Measurements from ENCODE around the gene OGFR. TPM values are rescaled to one million over a fixed set of nuclear protein-coding genes. Genes with fewer than 3 reads are reported as not detected.

Gene OGFR
- total RNA-seq, 3 donors from 2014 or later: 39.3 to 63.1 (median 48.5) TPM

DNA sequence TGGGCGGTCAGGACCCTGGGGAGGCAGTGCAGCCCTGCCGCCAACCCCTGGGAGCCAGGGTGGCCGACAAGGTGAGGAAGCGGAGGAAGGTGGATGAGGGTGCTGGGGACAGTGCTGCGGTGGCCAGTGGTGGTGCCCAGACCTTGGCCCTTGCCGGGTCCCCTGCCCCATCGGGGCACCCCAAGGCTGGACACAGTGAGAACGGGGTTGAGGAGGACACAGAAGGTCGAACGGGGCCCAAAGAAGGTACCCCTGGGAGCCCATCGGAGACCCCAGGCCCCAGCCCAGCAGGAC is 8.2 kb downstream of the OGFR start:
- peaks cover 4% of the 10 kb centered on the region for H3K36me3 ChIP-seq (ENCODE audit: low read depth)
- intact Hi-C loops (cut with DNase I, micrococcal nuclease): no loop called here
- no peaks in the 10 kb centered on the region for H3K9me3 ChIP-seq
- H3K4me3 ChIP-seq: no peak overlapping the region
- DNase-seq: no peak
- no peak for ATAC-seq
- H3K4me1 ChIP-seq (ENCODE audit: low read depth): peaks cover 17% of the 10 kb centered on the region
- TF ChIP-seq, protein P1, sequence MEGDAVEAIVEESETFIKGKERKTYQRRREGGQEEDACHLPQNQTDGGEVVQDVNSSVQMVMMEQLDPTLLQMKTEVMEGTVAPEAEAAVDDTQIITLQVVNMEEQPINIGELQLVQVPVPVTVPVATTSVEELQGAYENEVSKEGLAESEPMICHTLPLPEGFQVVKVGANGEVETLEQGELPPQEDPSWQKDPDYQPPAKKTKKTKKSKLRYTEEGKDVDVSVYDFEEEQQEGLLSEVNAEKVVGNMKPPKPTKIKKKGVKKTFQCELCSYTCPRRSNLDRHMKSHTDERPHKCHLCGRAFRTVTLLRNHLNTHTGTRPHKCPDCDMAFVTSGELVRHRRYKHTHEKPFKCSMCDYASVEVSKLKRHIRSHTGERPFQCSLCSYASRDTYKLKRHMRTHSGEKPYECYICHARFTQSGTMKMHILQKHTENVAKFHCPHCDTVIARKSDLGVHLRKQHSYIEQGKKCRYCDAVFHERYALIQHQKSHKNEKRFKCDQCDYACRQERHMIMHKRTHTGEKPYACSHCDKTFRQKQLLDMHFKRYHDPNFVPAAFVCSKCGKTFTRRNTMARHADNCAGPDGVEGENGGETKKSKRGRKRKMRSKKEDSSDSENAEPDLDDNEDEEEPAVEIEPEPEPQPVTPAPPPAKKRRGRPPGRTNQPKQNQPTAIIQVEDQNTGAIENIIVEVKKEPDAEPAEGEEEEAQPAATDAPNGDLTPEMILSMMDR (IDR thresholded peaks at IDR 0.05): no peak

DNA sequence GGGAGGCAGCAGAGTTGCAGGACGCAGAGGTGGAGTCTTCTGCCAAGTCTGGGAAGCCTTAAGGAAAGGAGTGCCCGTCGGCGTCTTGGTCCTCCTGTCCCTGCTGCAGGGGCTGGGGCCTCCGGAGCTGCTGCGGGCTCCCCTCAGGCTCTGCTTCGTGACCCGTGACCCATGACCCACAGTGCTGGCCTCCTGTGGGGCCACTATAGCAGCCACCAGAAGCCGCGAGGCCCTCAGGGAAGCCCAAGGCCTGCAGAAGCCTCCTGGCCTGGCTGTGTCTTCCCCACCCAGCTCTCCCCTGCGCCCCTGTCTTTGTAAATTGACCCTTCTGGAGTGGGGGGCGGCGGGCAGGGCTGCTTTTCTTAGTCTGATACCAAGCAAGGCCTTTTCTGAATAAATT is 9.0 kb downstream of the OGFR start:
- ATAC-seq (no peak), DNase-seq (no peak)
- TF ChIP-seq, protein P1 (IDR thresholded peaks at IDR 0.05): no peak
- Histone ChIP-seq H3K4me1 (ENCODE audit: low read depth) (peaks cover 23% of the 10 kb centered on the region), H3K4me3 (no peak overlapping the region), H3K9me3 (no peaks in the 10 kb centered on the region), H3K36me3 (ENCODE audit: low read depth) (peaks cover 4% of the 10 kb centered on the region)
- intact Hi-C loops (cut with DNase I, micrococcal nuclease): no loop called here

DNA sequence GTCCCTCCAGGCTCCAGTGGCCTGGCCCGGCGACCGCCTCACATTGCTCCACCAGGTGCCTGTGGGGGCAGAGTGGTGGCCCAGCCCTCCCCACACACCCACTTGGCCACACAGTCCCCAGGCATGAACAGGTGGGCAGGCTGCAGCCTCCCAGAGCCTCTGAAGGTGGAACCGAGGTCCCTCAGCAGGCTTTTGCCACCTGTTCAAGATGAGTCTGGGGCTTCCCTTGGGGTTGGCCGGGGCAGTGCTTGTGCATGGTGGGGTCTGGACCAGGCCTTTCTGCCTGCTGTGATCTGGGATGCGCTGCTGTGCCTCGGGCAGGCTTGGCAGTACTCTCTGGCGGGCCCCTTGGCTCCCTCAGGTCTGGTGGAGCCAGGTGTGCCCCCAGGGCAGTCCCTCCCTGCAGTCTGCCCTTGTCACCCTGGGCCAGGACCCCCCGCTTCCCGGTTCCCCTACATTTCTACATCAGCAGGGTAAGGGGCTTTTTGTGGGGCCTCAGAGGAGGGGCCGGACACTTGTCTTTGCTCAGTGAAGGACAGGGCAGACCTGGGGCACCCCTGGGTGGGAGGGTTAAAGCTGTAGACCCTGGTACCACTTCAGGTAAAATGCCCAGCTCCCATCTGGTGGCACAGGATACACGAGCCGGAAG is 9.5 kb downstream of the OGFR start:
- DNase-seq (no peak), ATAC-seq (no peak)
- Histone ChIP-seq H3K9me3 (no peaks in the 10 kb centered on the region), H3K36me3 (ENCODE audit: low read depth) (peaks cover 4% of the 10 kb centered on the region), H3K4me1 (ENCODE audit: low read depth) (peaks cover 27% of the 10 kb centered on the region), H3K4me3 (no peak overlapping the region)
- intact Hi-C loops (cut with DNase I, micrococcal nuclease): no loop called here
- TF ChIP-seq, protein P1 (IDR thresholded peaks at IDR 0.05): no peak

DNA sequence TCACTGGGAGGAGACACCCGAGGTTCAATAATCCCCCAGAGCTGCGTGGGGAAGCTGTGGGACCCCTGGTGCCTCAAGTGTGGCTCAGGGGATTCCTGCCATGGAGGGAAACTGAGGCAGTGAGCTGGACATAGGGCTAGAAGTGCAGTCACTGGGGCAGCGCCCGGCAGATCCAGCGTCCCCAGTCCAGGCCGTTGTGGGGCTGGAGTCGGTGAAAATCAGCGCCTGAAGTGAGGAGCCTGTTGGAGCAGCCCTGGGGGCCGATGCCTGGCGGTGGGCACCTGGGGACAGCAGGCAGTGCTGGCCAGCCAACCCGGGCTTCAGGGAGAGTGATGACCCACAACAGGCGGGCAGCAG is 10.1 kb downstream of the OGFR start:
- DNase-seq: no peak
- no peaks in the 10 kb centered on the region for H3K9me3 ChIP-seq
- H3K4me1 ChIP-seq (ENCODE audit: low read depth): peaks cover 27% of the 10 kb centered on the region
- H3K4me3 ChIP-seq: no peak overlapping the region
- peaks cover 4% of the 10 kb centered on the region for H3K36me3 ChIP-seq (ENCODE audit: low read depth)
- ATAC-seq: no peak
- intact Hi-C loops (cut with DNase I, micrococcal nuclease): no loop called here
- TF ChIP-seq, protein P1 (IDR thresholded peaks at IDR 0.05): no peak

DNA sequence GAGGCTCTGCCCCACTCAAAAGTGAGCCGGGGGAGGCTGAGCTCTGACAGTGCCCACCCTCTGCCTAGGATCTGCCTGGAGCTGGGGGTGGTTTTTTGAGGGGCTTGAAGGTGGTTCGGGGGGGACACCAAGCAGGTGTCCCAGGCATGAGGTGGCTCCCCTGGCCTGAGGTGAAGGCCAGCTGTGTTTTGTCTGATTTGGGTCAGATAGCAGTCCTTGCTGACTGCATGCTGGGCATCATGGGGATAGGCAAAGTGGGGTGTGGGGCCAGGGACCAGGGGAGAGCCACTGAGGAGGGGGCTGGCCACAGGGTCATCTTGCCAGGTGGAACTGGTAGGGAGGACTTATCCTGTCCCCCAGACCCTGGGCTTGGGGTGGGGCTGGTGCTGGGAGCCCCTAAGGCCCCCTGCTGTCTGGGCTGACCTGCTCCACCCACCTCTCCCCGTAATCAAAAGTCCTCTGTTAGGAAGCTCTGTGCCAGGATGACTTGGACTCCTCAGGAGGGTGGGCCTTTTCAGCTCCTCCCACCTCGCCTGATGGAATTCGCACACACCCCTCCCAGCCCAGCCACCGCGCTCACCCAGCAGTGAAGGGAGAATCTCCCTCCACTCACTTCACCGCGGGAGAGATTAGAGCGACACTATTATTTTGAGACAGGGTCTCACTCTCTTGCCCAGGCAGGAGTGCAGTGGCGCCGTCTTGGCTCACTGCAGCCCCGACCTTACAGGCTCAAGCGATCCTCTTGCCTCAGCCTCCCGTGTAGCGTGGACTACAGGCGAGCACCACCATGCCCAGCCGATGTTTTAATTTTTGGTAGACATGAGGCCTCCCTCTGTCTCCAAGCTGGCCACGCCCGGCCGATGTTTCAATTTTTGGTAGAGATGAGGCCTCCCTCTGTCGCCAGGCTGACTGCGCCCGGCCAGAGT is 10.7 kb downstream of the OGFR start:
- ATAC-seq (no peak), DNase-seq (no peak)
- intact Hi-C loops (cut with DNase I, micrococcal nuclease): no loop called here
- H3K4me1 ChIP-seq (ENCODE audit: low read depth): peaks cover 27% of the 10 kb centered on the region
- H3K36me3 ChIP-seq (ENCODE audit: low read depth): peaks cover 4% of the 10 kb centered on the region
- H3K9me3 ChIP-seq: no peaks in the 10 kb centered on the region
- H3K4me3 ChIP-seq: no peak overlapping the region
- TF ChIP-seq, protein P1 (IDR thresholded peaks at IDR 0.05): no peak
